H9 (cell line): ENCODE data around the gene FUT1. TPM values are rescaled to one million over a fixed set of nuclear protein-coding genes. Genes with fewer than 3 reads are reported as not detected.

Experiments
- DNase-seq: peaks from one replicate; pipeline ENCODE4 v3.0.0-alpha.2; 2017
- H2AFZ ChIP-seq: one replicate; pipeline ENCODE4 v1.6.1; 2013; ENCODE audit warnings: mild to moderate bottlenecking, low read length, control low read depth, moderate library complexity
- H2AK5ac ChIP-seq: 2 replicates; pipeline ENCODE4 v1.6.1; 2013; ENCODE audit warnings: low read length, control low read depth, mixed read lengths; ENCODE audit not compliant: insufficient read length
- H2BK120ac ChIP-seq: one replicate; pipeline ENCODE4 v1.6.1; 2013; ENCODE audit warnings: low read depth, mild to moderate bottlenecking, low read length, control low read depth, inconsistent platforms; ENCODE audit not compliant: poor library complexity, severe bottlenecking
- H2BK12ac ChIP-seq: 2 replicates; pipeline ENCODE4 v1.6.1; 2013; ENCODE audit warnings: low read length, control low read depth, mixed read lengths, low read depth; ENCODE audit not compliant: insufficient read length
- H2BK15ac ChIP-seq: 2 replicates; pipeline ENCODE4 v1.6.1; 2013; ENCODE audit warnings: low read depth, low read length, control low read depth
- H2BK20ac ChIP-seq: one replicate; pipeline ENCODE4 v1.6.1; 2013; ENCODE audit warnings: low read depth, mild to moderate bottlenecking, low read length, control low read depth, inconsistent platforms; ENCODE audit not compliant: poor library complexity, severe bottlenecking
- H2BK5ac ChIP-seq: 2 replicates; pipeline ENCODE4 v1.6.1; 2013; ENCODE audit warnings: low read length, control low read depth, mixed read lengths; ENCODE audit not compliant: insufficient read length
- H3K14ac ChIP-seq: 2 replicates; pipeline ENCODE4 v1.6.1; 2013; ENCODE audit warnings: low read length, control low read depth; ENCODE audit not compliant: insufficient read depth
- H3K18ac ChIP-seq: 2 replicates; pipeline ENCODE4 v1.6.1; 2013; ENCODE audit warnings: low read depth, mild to moderate bottlenecking, mixed read lengths, low read length, control low read depth; ENCODE audit not compliant: insufficient read length
- H3K23ac ChIP-seq: 2 replicates; pipeline ENCODE4 v1.6.1; 2013; ENCODE audit warnings: low read length, control low read depth, mixed read lengths, low read depth; ENCODE audit not compliant: insufficient read length
- H3K23me2 ChIP-seq: 2 replicates; pipeline ENCODE4 v1.6.1; 2013; ENCODE audit warnings: low read depth, mild to moderate bottlenecking, mixed read lengths, low read length, control low read depth; ENCODE audit not compliant: insufficient read length, poor library complexity, severe bottlenecking
- H3K27ac ChIP-seq: 2 replicates; pipeline ENCODE4 v1.5.1; 2013; ENCODE audit warnings: low read length, control low read depth, mixed read lengths, low read depth; ENCODE audit not compliant: insufficient read length
- H3K27me3 ChIP-seq: 2 replicates; pipeline ENCODE4 v1.6.1; 2013; ENCODE audit warnings: low read length, control low read depth, inconsistent platforms; ENCODE audit not compliant: insufficient read depth
- H3K4ac ChIP-seq: 2 replicates; pipeline ENCODE4 v1.6.1; 2013; ENCODE audit warnings: low read depth, mild to moderate bottlenecking, control low read depth, inconsistent platforms, low read length, moderate library complexity
- H3K4me1 ChIP-seq: 2 replicates; pipeline ENCODE4 v1.6.1; 2013; ENCODE audit warnings: low read length, control low read depth, inconsistent platforms; ENCODE audit not compliant: insufficient read depth
- H3K4me2 ChIP-seq: 2 replicates; pipeline ENCODE4 v1.6.1; 2013; ENCODE audit warnings: low read length, control low read depth, mixed read lengths; ENCODE audit not compliant: insufficient read length, insufficient read depth
- H3K56ac ChIP-seq: 2 replicates; pipeline ENCODE4 v1.6.1; 2013; ENCODE audit warnings: low read depth, mild to moderate bottlenecking, mixed read lengths, low read length, control low read depth; ENCODE audit not compliant: insufficient read length
- H3K79me1 ChIP-seq: 2 replicates; pipeline ENCODE4 v1.6.1; 2013; ENCODE audit warnings: low read depth, mild to moderate bottlenecking, moderate library complexity, low read length, control low read depth, inconsistent platforms; ENCODE audit not compliant: insufficient read depth, poor library complexity, severe bottlenecking
- H3K79me2 ChIP-seq: 2 replicates; pipeline ENCODE4 v1.6.1; 2013; ENCODE audit warnings: low read length, control low read depth, inconsistent platforms; ENCODE audit not compliant: insufficient read depth
- H3K9ac ChIP-seq: 2 replicates; pipeline ENCODE4 v1.6.1; 2013; ENCODE audit warnings: low read length, control low read depth, mixed read lengths; ENCODE audit not compliant: insufficient read length; ENCODE audit errors: extremely low read depth
- H3K9me3 ChIP-seq: one replicate; pipeline ENCODE4 v1.6.1; 2013; ENCODE audit warnings: low read depth, low read length, inconsistent platforms; ENCODE audit not compliant: control insufficient read depth
- H3T11ph ChIP-seq: one replicate; pipeline ENCODE4 v1.6.1; 2013; ENCODE audit warnings: mild to moderate bottlenecking, low read length, control low read depth, inconsistent platforms
- H4K20me1 ChIP-seq: one replicate; pipeline ENCODE4 v1.6.1; 2013; ENCODE audit not compliant: control insufficient read depth, insufficient read length, insufficient read depth
- H4K5ac ChIP-seq: 2 replicates; pipeline ENCODE4 v1.6.1; 2013; ENCODE audit warnings: low read depth, mild to moderate bottlenecking, mixed read lengths, low read length, control low read depth; ENCODE audit not compliant: insufficient read length
- H4K8ac ChIP-seq: replicated peaks from 2 replicates; pipeline ENCODE4 v1.6.1; 2013; ENCODE audit warnings: low read length, control low read depth, mixed read lengths, low read depth; ENCODE audit not compliant: insufficient read length
- H4K91ac ChIP-seq: 2 replicates; pipeline ENCODE4 v1.6.1; 2013; ENCODE audit warnings: low read depth, mild to moderate bottlenecking, moderate library complexity, mixed read lengths, low read length, control low read depth; ENCODE audit not compliant: insufficient read length
- H3K27ac Mint-ChIP-seq, 3 experiments: 2 replicates in 2 of 3; 3 replicates in 1 of 3; pipeline ENCODE4 v1.8.0; 2020 to 2021; ENCODE audit warnings: mixed read lengths in 3 of 3, mild to moderate bottlenecking in 1 of 3, moderate library complexity in 1 of 3
- H3K27me3 Mint-ChIP-seq: 2 replicates; pipeline ENCODE4 v1.8.0; 2021; ENCODE audit warnings: low read depth, mild to moderate bottlenecking, moderate library complexity, mixed read lengths
- H3K36me3 Mint-ChIP-seq, 3 experiments: 2 replicates in 2 of 3; 3 replicates in 1 of 3; pipeline ENCODE4 v1.8.0; 2020 to 2021; ENCODE audit warnings: low read depth in 3 of 3, mixed read lengths in 3 of 3; ENCODE audit not compliant: insufficient read depth in 1 of 3
- H3K4me1 Mint-ChIP-seq, 2 experiments: 2 replicates each; pipeline ENCODE4 v1.8.0; 2020; ENCODE audit warnings: mixed read lengths in 2 of 2
- H3K4me3 Mint-ChIP-seq, 2 experiments: 2 replicates in 1 of 2; 3 replicates in 1 of 2; pipeline ENCODE4 v1.8.0; 2020 to 2021; ENCODE audit warnings: mild to moderate bottlenecking in 2 of 2, mixed read lengths in 2 of 2, moderate library complexity in 1 of 2
- H3K9me3 Mint-ChIP-seq, 2 experiments: 2 replicates in 1 of 2; 3 replicates in 1 of 2; pipeline ENCODE4 v1.8.0; 2020; ENCODE audit warnings: mild to moderate bottlenecking in 2 of 2, mixed read lengths in 2 of 2, moderate library complexity in 1 of 2
- WGBS: extraction: QIAGEN DNeasy Blood & Tissue Kit; methylation state at CpG from one replicate; pipeline ENCODE4 v1.1.7; 2013; ENCODE audit warnings: missing lambda C conversion rate, low lambda C conversion rate, mixed read lengths; ENCODE audit not compliant: insufficient read length; ENCODE audit errors: extremely low coverage; 5-methylcytosine and 5-hydroxymethylcytosine counted together
- total RNA-seq: library from RNA; stranded (reverse); gene quantifications from 2 replicates; pipeline ENCODE4 v1.2.1, GENCODE V29; 2021
- TF ChIP-seq, protein P1 (sequence below): fragments of 200-600 bp; sonication (generic); conservative IDR thresholded peaks from 3 replicates; pipeline ENCODE4 v1.8.0; 2021; ENCODE audit warnings: antibody characterized with exemption, mild to moderate bottlenecking

FUT1 gene
- total RNA-seq, 1 experiment from 2014 or later, result 16.1 TPM

- Mint-ChIP-seq H3K27ac (no peak overlapping the region), H3K4me3 (peak overlapping the region; percentile 84 to 94; a peak in 2 of 5 replicates), H3K9me3 (no peaks in the 10 kb centered on the region; a peak in 2 of 5 replicates), H3K27me3 (peaks cover 10% of the 10 kb centered on the region), H3K4me1 (peaks cover 41 to 50% of the 10 kb centered on the region in 2 experiments), H3K36me3 (peaks cover 21 to 33% (median 30%) of the 10 kb centered on the region in 3 experiments; a peak in 6 of 7 replicates)
- H3K4ac ChIP-seq, result no peak overlapping the region
- H2BK120ac ChIP-seq, result no peak overlapping the region
- H3K79me1 ChIP-seq, result peaks cover 6% of the 10 kb centered on the region
- no peak overlapping the region for H4K5ac ChIP-seq
- peaks cover 4% of the 10 kb centered on the region; the same call in 1 of the 2 replicates for H3K79me2 ChIP-seq
- H4K91ac ChIP-seq, result no peak overlapping the region
- peaks cover 13% of the 10 kb centered on the region for H3K23me2 ChIP-seq
- TF ChIP-seq, protein P1, sequence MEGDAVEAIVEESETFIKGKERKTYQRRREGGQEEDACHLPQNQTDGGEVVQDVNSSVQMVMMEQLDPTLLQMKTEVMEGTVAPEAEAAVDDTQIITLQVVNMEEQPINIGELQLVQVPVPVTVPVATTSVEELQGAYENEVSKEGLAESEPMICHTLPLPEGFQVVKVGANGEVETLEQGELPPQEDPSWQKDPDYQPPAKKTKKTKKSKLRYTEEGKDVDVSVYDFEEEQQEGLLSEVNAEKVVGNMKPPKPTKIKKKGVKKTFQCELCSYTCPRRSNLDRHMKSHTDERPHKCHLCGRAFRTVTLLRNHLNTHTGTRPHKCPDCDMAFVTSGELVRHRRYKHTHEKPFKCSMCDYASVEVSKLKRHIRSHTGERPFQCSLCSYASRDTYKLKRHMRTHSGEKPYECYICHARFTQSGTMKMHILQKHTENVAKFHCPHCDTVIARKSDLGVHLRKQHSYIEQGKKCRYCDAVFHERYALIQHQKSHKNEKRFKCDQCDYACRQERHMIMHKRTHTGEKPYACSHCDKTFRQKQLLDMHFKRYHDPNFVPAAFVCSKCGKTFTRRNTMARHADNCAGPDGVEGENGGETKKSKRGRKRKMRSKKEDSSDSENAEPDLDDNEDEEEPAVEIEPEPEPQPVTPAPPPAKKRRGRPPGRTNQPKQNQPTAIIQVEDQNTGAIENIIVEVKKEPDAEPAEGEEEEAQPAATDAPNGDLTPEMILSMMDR, result no peak
- no peak overlapping the region for H2BK5ac ChIP-seq
- H2AK5ac ChIP-seq, result no peak overlapping the region
- no peak overlapping the region for H3K27ac ChIP-seq
- H3K4me1 ChIP-seq, result peaks cover 6% of the 10 kb centered on the region; the same call in 1 of the 2 replicates
- H2AFZ ChIP-seq, result no peak overlapping the region
- no peaks in the 10 kb centered on the region for H4K20me1 ChIP-seq
- no peak overlapping the region for H3T11ph ChIP-seq
- no peak overlapping the region for H3K4me2 ChIP-seq
- no peak overlapping the region for H3K23ac ChIP-seq
- H3K9me3 ChIP-seq, result no peaks in the 10 kb centered on the region
- H3K56ac ChIP-seq, result no peak overlapping the region
- no peaks in the 10 kb centered on the region for H3K27me3 ChIP-seq
- no peak overlapping the region for H3K18ac ChIP-seq
- H4K8ac ChIP-seq, result no peak overlapping the region
- no peak overlapping the region for H2BK20ac ChIP-seq
- WGBS, result no CpG with 5 or more reads among the region's 31 CpGs
- no peak for DNase-seq
- no peak overlapping the region for H2BK12ac ChIP-seq
- no peak overlapping the region for H3K14ac ChIP-seq
- no peak overlapping the region for H2BK15ac ChIP-seq
- no peak overlapping the region for H3K9ac ChIP-seq
These were observed 2.1 kb downstream of the FUT1 start for GRCh38 chr19:48750351-48750750.
